CD4-positive, alpha-beta T cell treated with Interleukin-21 for 1 hour (primary cell): ENCODE results near the gene PDGFD.

Experiments
- DNase-seq: peaks from one replicate; pipeline ENCODE4 v3.0.0-alpha.2; 2020

Gene PDGFD

GRCh38 chr11:103947546-103947919 lies 216.4 kb downstream of the PDGFD start:
- no peak for DNase-seq

DNA sequence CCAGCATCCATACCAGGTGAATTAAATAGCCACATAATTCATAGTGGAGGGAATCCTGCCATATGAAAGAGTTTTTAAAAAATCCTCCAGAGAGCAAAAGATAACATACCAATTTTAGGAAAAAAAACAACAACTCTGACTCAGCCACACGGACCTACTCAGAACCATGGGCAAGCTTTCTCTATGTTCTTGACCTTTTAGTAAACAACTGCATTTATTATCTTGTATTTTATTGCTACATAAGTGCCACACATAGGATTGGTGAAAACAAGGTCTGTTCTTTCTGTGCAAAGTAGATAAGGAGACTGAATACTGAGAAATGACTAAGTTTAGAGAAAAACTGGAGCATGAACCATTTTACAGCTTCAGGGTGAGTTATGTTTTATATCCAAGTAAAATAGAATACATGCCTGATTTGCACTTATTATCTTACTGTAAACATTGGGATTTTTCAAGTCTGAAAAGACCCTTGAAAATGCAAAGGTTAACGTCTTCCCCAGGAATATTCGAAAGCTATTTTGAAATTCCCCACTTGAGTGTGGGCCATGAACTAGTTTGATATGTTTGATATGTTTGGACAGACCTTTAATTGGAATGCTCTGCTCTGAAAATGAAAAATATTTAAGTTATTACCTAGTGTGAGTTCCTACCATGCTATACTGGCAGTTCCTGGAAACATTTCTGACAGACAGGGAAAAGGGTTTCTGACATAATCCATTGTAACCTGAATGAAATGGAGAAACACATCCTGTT lies 217.0 kb downstream of the PDGFD start:
- DNase-seq: no peak

GRCh38 chr11:103944251-103944940 lies 219.6 kb downstream of the PDGFD start:
- no peak for DNase-seq

DNA sequence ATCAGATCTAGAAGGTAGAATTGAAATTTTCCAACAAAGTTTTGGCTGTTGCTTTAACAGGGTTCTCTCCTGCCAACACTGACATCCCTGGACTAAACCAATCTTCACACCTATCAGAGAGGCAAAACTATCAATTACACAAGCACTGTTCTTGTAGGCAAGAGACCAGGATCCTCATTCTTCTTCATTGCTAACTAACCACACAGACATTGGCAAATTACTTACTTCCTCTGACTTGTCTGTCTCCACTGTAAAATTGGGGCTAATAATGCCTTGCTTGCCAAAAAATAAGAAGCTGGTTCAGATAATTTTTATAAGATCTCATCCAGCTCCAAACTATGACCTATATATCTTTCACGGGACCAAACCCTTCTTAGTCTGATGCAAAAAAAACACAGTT lies 221.3 kb downstream of the PDGFD start:
- DNase-seq: no peak

- no peak for DNase-seq
Measured at GRCh38 chr11:103940551-103940950, 223.4 kb downstream of the PDGFD start.

DNA sequence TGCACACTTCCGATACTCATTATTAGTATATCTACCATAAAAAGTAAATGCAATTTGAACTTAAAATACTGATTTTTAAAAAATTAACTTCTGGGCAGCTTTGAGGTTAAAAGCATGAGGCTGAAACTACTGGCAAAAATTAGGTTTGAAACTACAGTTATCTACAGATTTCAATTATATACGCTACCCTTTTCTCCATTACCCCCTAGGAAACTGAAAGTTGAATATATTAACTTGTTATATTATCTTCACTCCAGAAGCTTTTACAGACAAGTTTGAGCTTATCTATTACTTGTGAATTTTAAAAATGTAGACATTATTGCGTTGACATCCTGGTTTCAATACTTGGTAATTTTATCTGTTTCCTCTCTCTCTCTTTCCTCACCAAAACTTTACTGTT lies 224.3 kb downstream of the PDGFD start:
- no peak for DNase-seq

- no peak for DNase-seq
Measured at GRCh38 chr11:103936059-103936458, 227.9 kb downstream of the PDGFD start.

GRCh38 chr11:103935219-103935618 lies 228.7 kb downstream of the PDGFD start:
- no peak for DNase-seq

DNA sequence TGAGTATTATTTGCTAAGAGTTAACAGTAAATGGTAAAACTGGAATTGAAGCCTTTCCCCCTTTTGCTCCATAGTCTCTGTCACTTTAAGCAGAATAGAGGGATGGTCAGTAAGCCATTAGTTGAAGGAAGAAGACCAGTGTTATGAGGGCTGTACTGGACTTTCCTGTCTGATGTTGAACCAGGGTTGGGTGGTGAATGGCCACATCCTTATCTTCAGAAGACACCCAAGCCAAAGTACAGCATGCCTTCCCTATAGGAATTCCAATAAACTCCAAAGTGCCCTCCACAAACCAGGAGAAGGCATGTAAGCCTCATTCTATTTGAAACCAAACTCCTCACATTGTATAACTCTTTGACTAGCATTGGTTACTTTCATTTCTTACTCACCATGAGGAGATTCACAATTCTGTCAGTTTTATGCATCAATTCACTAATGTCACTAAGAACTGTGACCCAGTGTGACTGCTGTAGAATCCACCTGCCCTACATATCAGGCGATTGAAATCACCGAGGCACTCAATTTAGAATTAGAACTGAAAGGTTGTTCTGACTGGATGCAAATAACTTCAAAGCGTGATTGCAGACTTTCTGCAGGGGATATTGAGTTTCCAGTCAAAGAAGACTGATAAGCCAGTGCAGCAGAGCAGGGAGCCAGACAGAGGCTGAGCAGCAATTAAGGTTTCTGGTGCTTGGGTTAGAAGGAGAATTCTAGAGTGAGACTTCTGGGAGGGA lies 234.6 kb downstream of the PDGFD start:
- no peak for DNase-seq

GRCh38 chr11:103928802-103929161 lies 235.2 kb downstream of the PDGFD start:
- no peak for DNase-seq

DNA sequence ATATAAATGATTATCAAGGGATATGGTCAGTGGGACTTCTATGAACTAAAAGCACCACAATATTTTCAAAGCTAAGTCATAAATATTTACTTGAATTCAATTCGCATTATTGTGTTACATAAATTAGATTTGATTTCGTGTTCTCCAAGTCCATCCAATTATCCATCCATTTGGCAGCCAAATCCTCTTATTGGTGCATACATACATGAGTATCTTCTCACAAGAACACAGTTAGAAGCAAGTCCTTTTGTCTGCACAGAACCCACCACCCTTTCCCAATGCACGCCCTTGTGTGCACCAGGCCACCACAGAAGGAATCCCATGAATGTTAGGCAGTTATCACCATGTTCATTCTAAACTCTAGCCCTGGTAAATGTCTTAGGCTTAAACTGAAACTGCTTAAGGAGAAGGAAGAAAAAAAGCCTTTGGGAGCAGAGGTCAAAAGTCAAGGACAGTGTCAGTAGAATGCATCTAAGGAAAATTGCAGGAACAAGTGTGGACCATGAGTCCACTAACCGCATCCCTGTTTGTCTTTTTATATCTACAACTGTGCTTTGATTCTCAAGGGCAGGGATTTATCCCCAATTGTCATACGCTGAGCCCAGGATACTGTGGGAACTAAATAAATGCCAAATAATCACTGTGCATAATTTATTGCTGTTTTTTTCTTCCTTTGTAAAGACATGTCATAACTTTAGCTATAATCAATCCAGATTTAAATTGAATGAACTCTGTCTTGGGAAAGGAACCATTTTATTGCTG lies 235.7 kb downstream of the PDGFD start:
- DNase-seq: no peak

DNA sequence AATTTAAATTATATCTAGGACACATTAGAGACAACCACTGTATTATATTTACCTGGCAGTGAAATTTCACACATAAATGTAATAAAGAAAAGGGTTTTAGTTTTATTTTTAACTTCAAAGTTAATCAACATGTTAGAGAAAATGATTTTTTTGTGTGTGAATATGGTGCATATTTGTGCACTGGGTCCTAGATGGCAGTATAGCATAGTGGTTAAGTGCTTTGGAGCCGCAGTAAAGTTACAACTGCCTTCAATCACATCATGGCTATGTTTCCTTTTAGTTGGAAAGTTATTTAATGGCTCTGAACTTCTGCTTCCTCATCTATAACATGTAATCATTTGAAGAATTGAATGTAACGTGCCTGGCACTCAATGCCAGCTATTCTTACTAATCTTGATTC lies 236.4 kb downstream of the PDGFD start:
- DNase-seq: no peak

- DNase-seq: no peak
Measured at GRCh38 chr11:103926990-103927389, 237.0 kb downstream of the PDGFD start.

- no peak for DNase-seq
Measured at GRCh38 chr11:103924166-103925013, 239.6 kb downstream of the PDGFD start.

DNA sequence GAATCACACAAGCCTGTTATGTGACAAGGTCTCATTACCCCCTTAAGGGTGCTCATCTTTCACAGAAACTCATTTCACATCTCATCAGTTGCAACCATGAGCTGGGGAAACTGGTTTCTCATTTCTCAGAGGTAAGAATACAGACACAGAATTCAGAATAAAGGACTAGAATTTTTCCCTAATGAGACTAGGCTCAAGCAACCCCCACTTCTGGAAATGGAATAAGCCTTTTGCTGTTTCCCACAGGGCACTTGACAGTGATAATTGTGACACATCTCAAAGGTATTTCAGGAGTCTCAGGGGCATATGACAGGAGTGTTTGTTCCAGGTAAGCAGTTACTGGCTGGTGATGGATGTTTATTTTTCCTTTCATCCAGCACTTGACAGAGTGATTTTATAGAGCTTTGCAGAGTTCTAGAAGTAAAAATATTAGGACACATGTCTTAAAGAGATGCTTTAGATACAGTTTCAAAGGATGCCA lies 240.5 kb downstream of the PDGFD start:
- DNase-seq: no peak

GRCh38 chr11:103920933-103921332 lies 243.0 kb downstream of the PDGFD start:
- DNase-seq: no peak

- DNase-seq: no peak
Measured at GRCh38 chr11:103920449-103920848, 243.5 kb downstream of the PDGFD start.

DNA sequence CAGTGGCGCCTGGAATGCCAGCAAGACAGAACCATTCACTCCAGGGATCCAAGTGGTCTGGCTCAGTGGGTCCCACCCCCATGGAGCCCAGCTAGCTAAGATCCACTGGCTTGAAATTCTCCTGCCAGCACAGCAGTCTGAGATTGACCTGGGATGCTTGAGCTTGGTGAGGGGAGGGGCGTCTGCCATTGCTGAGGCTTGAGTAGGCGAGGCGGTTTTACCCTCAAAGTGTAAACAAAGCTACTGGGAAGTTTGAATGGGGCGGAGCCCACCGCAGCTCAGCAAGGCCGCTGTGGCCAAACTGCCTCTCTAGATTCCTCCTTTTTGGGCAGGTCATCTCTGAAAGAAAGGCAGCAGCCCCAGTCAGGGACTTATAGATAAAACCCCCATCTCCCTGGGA lies 253.2 kb downstream of the PDGFD start:
- DNase-seq: no peak

DNA sequence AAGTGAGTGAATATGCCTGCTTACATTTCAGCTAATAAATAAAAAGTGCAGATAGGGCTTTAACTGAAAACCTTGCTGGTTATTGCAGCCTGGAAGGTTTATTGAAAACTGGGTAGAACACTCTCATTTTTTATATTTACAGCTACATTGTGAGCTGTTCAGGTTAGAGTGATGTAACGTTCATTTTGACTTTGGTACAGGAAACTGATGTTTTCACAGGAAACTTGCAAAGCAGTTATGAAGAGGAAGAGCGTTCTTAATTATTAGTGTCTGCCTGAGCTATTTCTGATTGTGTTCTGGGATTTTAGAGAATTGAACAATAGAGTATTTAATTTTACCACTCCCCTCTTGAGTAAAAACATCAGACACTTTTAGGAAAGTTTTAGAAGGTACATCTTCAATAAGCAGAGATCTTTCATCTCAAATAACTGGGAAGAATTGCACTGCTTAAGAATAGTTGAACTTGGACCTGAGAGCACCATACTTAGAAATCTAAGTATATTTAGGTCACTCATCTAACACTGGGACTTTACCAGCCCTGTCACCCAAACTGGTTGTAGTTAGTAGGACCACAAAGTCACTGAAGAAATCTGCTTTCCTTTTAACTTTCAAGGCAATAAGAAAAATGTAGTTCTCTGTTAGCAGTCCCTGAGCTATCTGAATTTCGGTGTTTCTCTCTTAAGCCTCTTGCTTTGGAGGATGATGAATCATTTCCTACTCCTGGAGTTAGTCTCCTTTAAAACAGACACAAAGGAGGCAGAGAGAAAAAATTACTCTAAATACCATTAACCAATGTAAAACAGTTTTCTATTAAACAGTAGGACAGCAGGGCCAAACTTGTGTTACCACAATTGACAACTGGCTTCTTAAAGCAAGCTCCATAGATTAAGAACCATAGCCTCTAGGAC lies 256.1 kb downstream of the PDGFD start:
- no peak for DNase-seq

- DNase-seq: no peak
Measured at GRCh38 chr11:103907136-103907535, 256.8 kb downstream of the PDGFD start.

- DNase-seq: no peak
Measured at GRCh38 chr11:103906291-103906867, 257.6 kb downstream of the PDGFD start.
